Upper lobe of left lung (tissue), 6 donors: ENCODE measurements around the gene PCDHA12. TPM values are rescaled to one million over a fixed set of nuclear protein-coding genes. Genes with fewer than 3 reads are reported as not detected.

Source experiments
- ATAC-seq, 2 donors: fragments of 200-7000 bp; cut with Tn5 transposase; one replicate each; pipeline ENCODE4 v1.9.1; 2022; ENCODE audit warnings: mild to moderate bottlenecking in 2 of 2, moderate library complexity in 2 of 2; ENCODE audit not compliant: low FRiP score in 2 of 2
- DNase-seq, 2 donors: peaks; one replicate each; pipeline ENCODE4 v3.0.0-alpha.2; 2019 to 2020
- H3K27ac ChIP-seq, 4 donors: fragments of 200-600 bp; sonication (generic); one replicate each; pipeline ENCODE4 v1.5.1; 2016 to 2019
- H3K27me3 ChIP-seq, 4 donors: fragments of 200-600 bp; sonication (generic); one replicate each; pipeline ENCODE4 v1.5.1; 2017 to 2019
- H3K36me3 ChIP-seq, 4 donors: fragments of 200-600 bp; sonication (generic); one replicate each; pipeline ENCODE4 v1.5.1; 2016 to 2019
- H3K4me1 ChIP-seq, 4 donors: fragments of 200-600 bp; sonication (generic); one replicate each; pipeline ENCODE4 v1.5.1; 2018 to 2019
- H3K4me3 ChIP-seq, 4 donors: fragments of 200-600 bp; sonication (generic); one replicate each; pipeline ENCODE4 v1.5.1; 2017 to 2019; ENCODE audit warnings: mild to moderate bottlenecking in 2 of 4, moderate library complexity in 1 of 4
- H3K9me3 ChIP-seq, 4 donors: fragments of 200-600 bp; sonication (generic); one replicate each; pipeline ENCODE4 v1.5.1; 2018 to 2019
- EP300 ChIP-seq, 4 donors: sonication (generic); formaldehyde crosslinking; IDR thresholded peaks; one replicate each; pipeline ENCODE4 v1.5.1; 2017; ENCODE audit warnings: antibody characterized with exemption in 4 of 4, control low read depth in 2 of 4
- POLR2A ChIP-seq, 4 donors: fragments of 450-650 bp; IDR thresholded peaks; one replicate each; pipeline ENCODE4 v1.5.1; 2016 to 2017; ENCODE audit warnings: antibody characterized with exemption in 4 of 4, mild to moderate bottlenecking in 2 of 4
- POLR2AphosphoS5 ChIP-seq, 2 donors: sonication (generic); formaldehyde crosslinking; IDR thresholded peaks; one replicate each; pipeline ENCODE4 v1.5.1; 2017; ENCODE audit warnings: antibody characterized with exemption in 2 of 2
- WGBS, 2 donors: methylation state at CpG; one replicate each; pipeline ENCODE4 v1.1.5; 2017 to 2018; 5-methylcytosine and 5-hydroxymethylcytosine counted together
- total RNA-seq, 6 donors: library from RNA; depleted of rRNA in 4 of 6; stranded (reverse); fragments of >200 nt in 4 of 6; gene quantifications; one replicate each; pipeline versions ENCODE4 v1.1.0 to v1.2.1, GENCODE V29; 2016 to 2021
- TF ChIP-seq, protein P1 (sequence below), 6 experiments: fragments of 450-650 bp in 4 of 6; fragments of 200-600 bp in 2 of 6; sonication (generic) in 2 of 6; IDR thresholded peaks; one replicate each; pipeline ENCODE4 v1.5.1; 2016 to 2019; ENCODE audit warnings: antibody characterized with exemption in 6 of 6
- donor health status: DM: no; HTN: no; CAD: no; lungs with moderate emphysema.
- donor health status: DM: no; HTN: yes; CAD: no; lungs with severe emphysema.

Gene PCDHA12
- total RNA-seq, 6 donors from 2014 or later: 3.3 to 12.1 (median 7.3) TPM

DNA sequence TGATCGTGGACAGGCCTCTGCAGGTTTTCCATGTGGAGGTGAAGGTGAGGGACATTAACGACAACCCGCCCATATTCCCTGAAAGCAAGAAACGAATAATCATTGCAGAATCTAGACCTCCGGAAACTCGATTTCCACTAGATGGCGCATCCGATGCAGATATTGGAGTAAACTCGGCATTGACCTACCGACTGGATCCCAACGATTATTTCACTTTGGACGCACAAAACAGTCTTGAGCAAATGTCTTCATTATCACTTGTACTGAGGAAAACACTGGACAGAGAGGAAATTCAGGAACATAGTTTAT, 7.4 kb downstream of the PCDHA12 start:
- no peak for TF ChIP-seq EP300 (IDR thresholded peaks at IDR 0.05)
- TF ChIP-seq, protein P1, sequence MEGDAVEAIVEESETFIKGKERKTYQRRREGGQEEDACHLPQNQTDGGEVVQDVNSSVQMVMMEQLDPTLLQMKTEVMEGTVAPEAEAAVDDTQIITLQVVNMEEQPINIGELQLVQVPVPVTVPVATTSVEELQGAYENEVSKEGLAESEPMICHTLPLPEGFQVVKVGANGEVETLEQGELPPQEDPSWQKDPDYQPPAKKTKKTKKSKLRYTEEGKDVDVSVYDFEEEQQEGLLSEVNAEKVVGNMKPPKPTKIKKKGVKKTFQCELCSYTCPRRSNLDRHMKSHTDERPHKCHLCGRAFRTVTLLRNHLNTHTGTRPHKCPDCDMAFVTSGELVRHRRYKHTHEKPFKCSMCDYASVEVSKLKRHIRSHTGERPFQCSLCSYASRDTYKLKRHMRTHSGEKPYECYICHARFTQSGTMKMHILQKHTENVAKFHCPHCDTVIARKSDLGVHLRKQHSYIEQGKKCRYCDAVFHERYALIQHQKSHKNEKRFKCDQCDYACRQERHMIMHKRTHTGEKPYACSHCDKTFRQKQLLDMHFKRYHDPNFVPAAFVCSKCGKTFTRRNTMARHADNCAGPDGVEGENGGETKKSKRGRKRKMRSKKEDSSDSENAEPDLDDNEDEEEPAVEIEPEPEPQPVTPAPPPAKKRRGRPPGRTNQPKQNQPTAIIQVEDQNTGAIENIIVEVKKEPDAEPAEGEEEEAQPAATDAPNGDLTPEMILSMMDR (IDR thresholded peaks at IDR 0.05): peak in 2 of 6 experiments; percentile 20 to 23
- Histone ChIP-seq H3K27me3 (peaks cover 0 to 4% (median 0%) of the 10 kb centered on the region in 4 donors), H3K9me3 (peaks cover 0 to 29% (median 16%) of the 10 kb centered on the region in 4 donors), H3K4me1 (no peaks in the 10 kb centered on the region), H3K36me3 (no peaks in the 10 kb centered on the region), H3K4me3 (peak overlapping the region in 3 of 4 donors; percentile 30 to 43 (median 34)), H3K27ac (no peak overlapping the region)
- WGBS, 2 donors: 15 to 32% methylated on average over 12 of the region's 12 CpGs
- ATAC-seq (peak in 1 of 2 donors; percentile 42), DNase-seq (no peak)

DNA sequence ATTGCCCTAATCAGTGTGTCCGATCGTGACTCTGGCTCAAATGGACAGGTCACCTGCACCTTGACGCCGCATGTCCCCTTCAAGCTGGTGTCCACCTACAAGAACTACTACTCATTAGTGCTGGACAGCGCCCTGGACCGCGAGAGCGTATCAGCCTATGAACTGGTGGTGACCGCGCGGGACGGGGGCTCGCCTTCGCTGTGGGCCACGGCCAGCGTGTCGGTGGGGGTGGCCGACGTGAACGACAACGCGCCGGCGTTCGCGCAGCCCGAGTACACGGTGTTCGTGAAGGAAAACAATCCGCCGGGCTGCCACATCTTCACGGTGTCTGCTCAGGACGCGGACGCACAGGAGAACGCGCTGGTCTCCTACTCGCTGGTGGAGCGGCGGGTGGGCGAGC, 8.3 kb downstream of the PCDHA12 start:
- 41 to 59% methylated on average over 22 to 41 of the region's 41 CpGs for WGBS, 2 donors
- DNase-seq: no peak
- H3K27me3 ChIP-seq: peaks cover 0 to 4% (median 0%) of the 10 kb centered on the region in 4 donors

DNA sequence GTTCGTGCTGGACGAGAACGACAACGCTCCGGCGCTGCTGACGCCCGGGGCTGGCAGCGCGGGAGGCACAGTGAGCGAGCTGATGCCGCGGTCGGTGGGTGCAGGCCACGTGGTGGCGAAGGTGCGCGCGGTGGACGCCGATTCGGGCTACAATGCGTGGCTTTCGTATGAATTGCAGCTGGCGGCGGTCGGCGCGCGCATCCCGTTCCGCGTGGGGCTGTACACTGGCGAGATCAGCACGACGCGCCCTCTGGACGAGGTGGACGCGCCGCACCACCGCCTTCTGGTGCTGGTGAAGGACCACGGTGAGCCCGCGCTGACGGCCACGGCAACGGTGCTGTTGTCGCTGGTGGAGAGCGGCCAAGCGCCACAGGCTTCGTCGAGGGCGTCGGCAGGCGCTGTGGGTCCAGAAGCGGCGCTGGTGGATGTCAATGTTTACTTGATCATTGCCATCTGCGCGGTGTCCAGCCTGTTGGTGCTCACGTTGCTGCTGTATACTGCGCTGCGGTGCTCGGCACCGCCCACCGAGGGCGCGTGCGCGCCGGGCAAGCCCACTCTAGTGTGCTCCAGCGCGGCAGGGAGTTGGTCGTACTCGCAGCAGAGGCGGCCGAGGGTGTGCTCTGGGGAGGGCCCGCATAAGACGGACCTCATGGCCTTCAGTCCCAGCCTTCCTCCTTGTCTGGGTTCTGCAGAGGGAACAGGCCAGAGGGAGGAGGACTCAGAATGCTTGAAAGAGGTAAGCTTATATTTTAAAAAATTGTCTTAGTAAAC, 9.0 kb downstream of the PCDHA12 start:
- Histone ChIP-seq H3K27ac (no peak overlapping the region), H3K4me1 (no peaks in the 10 kb centered on the region), H3K36me3 (no peaks in the 10 kb centered on the region), H3K9me3 (peaks cover 0 to 28% (median 16%) of the 10 kb centered on the region in 4 donors), H3K27me3 (peaks cover 0 to 4% (median 0%) of the 10 kb centered on the region in 4 donors), H3K4me3 (no peak overlapping the region)
- 44 to 63% methylated on average over 39 to 53 of the region's 79 CpGs for WGBS, 2 donors
- ATAC-seq (peak in 1 of 2 donors; percentile 24), DNase-seq (no peak)
- no peak for TF ChIP-seq POLR2AphosphoS5 (IDR thresholded peaks at IDR 0.05)
- TF ChIP-seq POLR2A (IDR thresholded peaks at IDR 0.05): no peak
- TF ChIP-seq EP300 (IDR thresholded peaks at IDR 0.05): no peak
- TF ChIP-seq, protein P1 (IDR thresholded peaks at IDR 0.05): no peak

More for the DNA sequence above, 8.3 kb downstream of the PCDHA12 start:
- H3K36me3 ChIP-seq: no peaks in the 10 kb centered on the region
- H3K4me3 ChIP-seq: no peak overlapping the region
- TF ChIP-seq POLR2A (IDR thresholded peaks at IDR 0.05) (no peak), EP300 (IDR thresholded peaks at IDR 0.05) (no peak), POLR2AphosphoS5 (IDR thresholded peaks at IDR 0.05) (no peak)
- TF ChIP-seq, protein P1 (IDR thresholded peaks at IDR 0.05): no peak
- peaks cover 0 to 28% (median 16%) of the 10 kb centered on the region in 4 donors for H3K9me3 ChIP-seq
- no peak for ATAC-seq
- H3K27ac ChIP-seq: no peak overlapping the region
- H3K4me1 ChIP-seq: no peaks in the 10 kb centered on the region

DNA sequence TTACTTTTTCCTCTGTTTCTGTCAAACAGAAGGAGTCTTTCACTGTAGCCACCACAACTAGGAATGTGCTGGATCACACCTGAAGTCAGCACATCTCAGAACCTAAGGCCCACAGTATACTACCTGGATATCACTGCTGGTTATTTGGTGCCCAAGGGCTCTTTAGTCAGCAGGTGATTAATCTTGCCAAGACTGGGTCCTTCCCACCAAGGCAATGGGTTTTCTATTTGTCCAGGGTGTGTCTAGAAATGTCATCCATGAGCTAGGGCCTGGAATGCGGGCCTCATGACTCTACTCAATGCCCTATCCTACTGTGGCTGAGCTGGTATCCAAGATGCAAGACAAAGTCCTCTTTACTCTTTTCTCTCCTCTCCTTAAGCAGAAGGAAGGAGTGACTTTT, 41.2 kb downstream of the PCDHA12 start:
- no peak overlapping the region for H3K27ac ChIP-seq
- H3K4me1 ChIP-seq: no peaks in the 10 kb centered on the region
- H3K27me3 ChIP-seq: no peaks in the 10 kb centered on the region
- H3K9me3 ChIP-seq: peaks cover 0 to 3% (median 0%) of the 10 kb centered on the region in 4 donors
- DNase-seq: no peak
- WGBS, 2 donors: 88 to 91% methylated on average over 1 of the region's 1 CpG
- no peaks in the 10 kb centered on the region for H3K36me3 ChIP-seq
- no peak overlapping the region for H3K4me3 ChIP-seq
- ATAC-seq: no peak
- TF ChIP-seq POLR2AphosphoS5 (IDR thresholded peaks at IDR 0.05) (no peak), POLR2A (IDR thresholded peaks at IDR 0.05) (no peak), EP300 (IDR thresholded peaks at IDR 0.05) (no peak)
- TF ChIP-seq, protein P1 (IDR thresholded peaks at IDR 0.05): no peak

DNA sequence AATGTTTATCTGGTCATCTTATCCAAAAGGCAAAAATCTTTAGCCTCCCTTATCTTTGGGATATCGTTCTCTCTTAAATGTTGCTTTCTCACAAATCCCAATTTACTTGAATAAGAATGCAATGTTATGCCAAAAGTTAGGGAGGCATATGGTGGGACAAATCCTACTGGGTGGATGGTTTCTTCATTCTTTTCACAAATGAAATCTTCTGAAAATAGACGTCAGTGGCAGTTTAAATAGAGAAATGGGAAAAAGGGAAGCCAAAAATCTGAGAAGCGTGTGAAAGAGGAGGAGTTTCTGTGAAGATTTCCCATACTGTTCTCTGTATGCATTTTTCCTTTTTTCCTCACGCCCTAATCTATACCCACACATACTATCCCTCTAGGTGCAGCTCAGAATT, 48.5 kb downstream of the PCDHA12 start:
- DNase-seq (no peak), ATAC-seq (no peak)
- no peak overlapping the region for H3K4me3 ChIP-seq
- peaks cover 0 to 5% (median 0%) of the 10 kb centered on the region in 4 donors for H3K27me3 ChIP-seq
- 65 to 66% methylated on average over 4 of the region's 4 CpGs for WGBS, 2 donors
- H3K9me3 ChIP-seq: no peaks in the 10 kb centered on the region
- no peaks in the 10 kb centered on the region for H3K36me3 ChIP-seq
- TF ChIP-seq POLR2A (IDR thresholded peaks at IDR 0.05) (no peak), POLR2AphosphoS5 (IDR thresholded peaks at IDR 0.05) (no peak), EP300 (IDR thresholded peaks at IDR 0.05) (no peak)
- TF ChIP-seq, protein P1 (IDR thresholded peaks at IDR 0.05): no peak
- H3K27ac ChIP-seq: no peak overlapping the region
- peaks cover 3 to 20% (median 13%) of the 10 kb centered on the region in 4 donors for H3K4me1 ChIP-seq
